Fibroblast of skin of right biceps (primary cell): ENCODE measurements around the gene IFITM2.
"Not testable (repeated sequence)": the region's sequence is repeated elsewhere in the genome, so short reads cannot be mapped to it uniquely, and the experiment has no call there.

Experiments
- DNase-seq: peaks from one replicate; pipeline ENCODE4 v3.0.0-alpha.2; 2013

Gene IFITM2

DNA sequence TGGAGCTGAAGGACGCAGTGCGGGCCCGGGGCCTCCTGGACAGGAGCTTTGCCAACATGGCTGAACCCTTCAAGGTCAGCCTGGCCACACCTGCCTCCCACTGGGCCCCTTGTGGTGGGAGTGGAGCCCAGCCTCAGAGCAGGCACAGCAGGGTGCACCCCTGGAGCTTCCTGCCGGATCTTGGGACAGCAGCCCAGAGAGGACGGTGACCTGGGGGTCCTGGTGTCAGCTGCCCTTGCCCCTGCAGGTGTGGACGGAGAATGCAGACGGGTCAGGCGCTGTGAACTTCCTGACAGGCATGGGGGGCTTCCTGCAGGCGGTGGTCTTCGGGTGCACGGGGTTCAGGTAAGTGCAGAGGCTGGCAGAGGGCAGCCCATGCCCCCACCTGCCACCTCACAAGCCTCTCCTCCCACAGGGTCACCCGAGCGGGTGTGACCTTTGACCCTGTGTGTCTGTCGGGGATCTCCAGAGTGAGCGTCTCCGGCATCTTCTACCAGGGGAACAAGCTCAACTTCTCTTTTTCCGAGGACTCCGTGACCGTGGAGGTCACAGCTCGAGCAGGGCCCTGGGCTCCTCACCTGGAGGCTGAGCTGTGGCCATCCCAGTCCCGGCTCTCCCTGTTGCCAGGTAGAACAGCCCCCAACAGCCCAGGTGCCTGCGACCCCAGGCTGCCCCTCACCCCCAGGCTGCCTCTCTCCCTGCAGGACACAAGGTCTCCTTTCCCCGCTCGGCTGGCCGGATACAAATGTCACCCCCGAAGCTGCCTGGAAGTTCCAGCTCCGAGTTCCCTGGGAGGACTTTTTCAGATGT lies 13.6 kb upstream of the IFITM2 start:
- no peak for DNase-seq

GRCh38 chr11:294780-295179 lies 12.8 kb upstream of the IFITM2 start:
- DNase-seq: no peak

- DNase-seq: no peak
Observed at GRCh38 chr11:295351-296170, 12.1 kb upstream of the IFITM2 start.

DNA sequence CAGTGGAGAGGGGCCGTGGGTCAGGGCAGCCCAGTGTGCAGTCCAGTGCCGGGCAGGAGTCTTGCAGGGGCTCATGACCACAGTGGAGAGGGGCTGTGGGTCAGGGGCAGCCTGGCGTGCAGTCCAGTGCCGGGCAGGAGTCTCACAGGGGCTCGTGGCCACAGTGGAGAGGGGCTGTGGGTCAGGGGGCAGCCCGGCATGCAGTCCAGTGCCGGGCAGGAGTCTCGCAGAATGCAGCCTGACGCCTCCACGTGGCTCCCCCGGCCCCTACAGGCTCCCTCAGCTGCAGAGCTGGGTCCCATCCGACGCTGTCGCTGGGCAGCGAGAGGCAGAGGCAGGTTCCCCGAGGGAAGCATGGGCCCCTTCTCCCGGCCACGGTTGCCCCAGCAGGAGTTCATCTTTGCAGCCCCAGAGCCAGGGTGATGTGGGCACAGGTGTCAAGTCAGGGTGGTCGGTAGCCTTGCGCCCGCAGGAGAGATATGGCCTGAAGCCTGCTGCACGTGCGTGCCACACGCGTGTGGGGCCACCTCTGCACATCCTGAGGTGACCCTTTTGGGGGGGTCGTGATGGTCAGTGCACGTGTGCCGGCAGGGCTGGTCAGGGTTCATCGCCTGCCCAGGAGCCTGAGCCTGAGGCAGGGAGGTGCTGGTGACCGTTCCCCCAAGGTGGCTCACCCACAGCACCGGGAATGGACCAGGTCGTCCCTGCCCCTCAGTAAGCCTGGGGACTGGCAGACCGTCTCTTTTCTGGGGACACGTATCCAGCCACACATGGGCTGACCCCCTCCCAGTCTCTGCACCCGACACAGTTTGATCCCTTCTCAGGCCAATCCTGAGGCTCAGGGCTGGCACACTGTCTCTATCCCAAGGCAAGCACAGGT lies 11.2 kb upstream of the IFITM2 start:
- no peak for DNase-seq

DNA sequence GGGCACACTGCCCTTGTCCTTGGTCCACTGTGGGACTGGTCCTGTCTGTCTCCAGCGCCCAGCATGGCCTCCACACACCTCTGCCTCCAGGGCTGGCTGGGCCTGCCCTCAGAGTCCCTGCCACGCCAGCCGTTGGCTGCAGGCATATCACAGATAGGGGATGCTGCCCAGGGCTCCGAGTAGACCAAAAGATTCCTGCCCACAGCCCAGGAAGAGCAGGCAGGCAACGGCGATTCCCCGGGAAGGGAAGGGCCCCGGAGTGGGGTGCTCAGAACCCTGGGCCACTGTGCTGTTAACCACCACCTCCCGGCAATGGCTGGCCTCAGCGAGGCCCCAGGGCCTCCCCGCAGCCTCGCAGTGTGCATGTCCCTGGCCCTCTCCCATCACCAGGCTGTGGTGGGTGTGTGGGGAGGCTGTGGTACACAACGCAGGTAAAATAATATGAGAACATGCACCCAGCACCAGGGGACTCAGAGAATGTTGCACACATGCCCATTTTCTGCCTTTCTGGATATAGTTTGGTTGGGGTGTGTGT lies 10.5 kb upstream of the IFITM2 start:
- DNase-seq: no peak

GRCh38 chr11:297586-298405 lies 9.8 kb upstream of the IFITM2 start:
- DNase-seq: no peak

GRCh38 chr11:298406-299065 lies 9.1 kb upstream of the IFITM2 start:
- no peak for DNase-seq

GRCh38 chr11:299081-299891 lies 8.3 kb upstream of the IFITM2 start, which contains the start of gene IFITM5:
TSS of gene IFITM5 (minus strand) at chr11:299526. CDS start at chr11:299490, 36 bp downstream.
- no peak for DNase-seq

GRCh38 chr11:299951-300735 lies 7.5 kb upstream of the IFITM2 start:
- DNase-seq: no peak

DNA sequence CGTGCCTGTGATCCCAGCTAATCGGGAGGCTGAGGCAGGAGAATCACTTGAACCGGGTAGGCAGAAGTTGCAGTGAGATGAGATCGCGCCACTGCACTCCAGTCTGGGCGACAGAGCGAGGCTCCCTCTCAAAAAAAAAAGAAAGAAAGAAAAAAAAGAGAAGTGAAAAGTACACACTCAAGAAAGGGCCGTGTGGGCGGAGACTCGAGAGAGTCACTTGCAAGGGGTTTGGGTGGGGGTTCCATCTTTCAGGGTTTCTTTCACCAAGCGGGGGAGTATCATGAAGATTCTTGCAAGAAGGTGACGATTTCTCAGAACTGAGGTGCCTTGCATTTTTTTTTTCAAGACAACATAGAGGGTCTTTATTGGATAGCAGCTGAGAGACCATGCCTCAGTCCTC lies 4.3 kb upstream of the IFITM2 start:
- DNase-seq: no peak

GRCh38 chr11:304061-304506 lies 3.5 kb upstream of the IFITM2 start:
- no peak for DNase-seq

DNA sequence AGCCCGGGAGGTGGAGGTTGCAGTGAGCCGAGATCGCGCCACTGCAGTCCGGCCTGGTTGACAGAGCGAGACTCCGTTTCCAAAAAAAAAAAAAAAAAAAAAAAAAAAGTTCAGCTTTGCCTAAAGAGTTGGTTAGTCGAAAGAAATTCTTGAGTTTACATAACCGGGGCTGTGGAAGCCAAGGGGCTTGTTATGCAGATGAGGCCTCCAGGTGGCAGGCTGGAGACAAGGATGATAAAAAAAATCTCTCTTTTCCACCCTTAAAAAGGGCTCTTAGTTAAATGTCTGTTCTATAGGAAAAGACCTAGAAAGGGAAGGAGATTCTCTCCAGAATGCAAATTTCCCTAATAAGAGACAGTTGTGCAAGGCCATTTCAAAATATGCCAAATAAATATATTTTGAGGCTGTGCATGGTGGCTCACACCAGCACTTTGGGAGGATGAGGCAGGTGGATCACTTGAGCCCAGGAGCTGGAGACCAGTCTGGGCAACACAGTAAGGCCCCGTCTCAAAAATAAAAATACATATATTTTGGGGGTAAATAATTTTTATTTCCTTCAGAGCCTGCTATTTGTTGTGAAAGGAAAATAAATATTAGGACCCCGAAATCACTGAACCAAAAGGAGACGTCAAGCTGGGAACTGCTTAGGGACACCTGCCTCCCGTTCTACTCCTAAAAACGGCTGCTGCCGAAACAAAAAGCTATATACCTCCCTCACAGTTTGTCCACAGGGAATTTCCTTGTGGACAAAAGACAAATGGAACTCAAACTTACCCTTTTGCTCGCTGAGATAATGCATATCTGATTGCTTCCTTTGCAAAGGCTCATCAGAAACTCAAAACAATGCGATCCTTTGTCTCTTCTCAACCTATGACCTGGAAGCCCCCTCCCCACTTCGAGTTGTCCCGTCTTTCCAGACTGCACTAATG lies 2.4 kb upstream of the IFITM2 start:
- peak; percentile 76 for DNase-seq

GRCh38 chr11:305844-306211 lies 1.8 kb upstream of the IFITM2 start:
- DNase-seq: no peak

- no peak for DNase-seq
Observed at GRCh38 chr11:306645-307371, 808 bp upstream of the IFITM2 start.

GRCh38 chr11:308740-309665 lies 1.4 kb downstream of the IFITM2 start:
- not testable (repeated sequence) for DNase-seq

GRCh38 chr11:309979-310572 lies 2.5 kb downstream of the IFITM2 start:
- not testable (repeated sequence) for DNase-seq
